WERI-Rb-1 (cell line): ENCODE data around the gene CLEC2L.
A peak's percentile ranks its signal among the peaks of the same experiment; 100 is the strongest.

ENCODE experiments used
- DNase-seq: peaks from one replicate; pipeline ENCODE4 v3.0.0-alpha.2; 2020
- H3K27ac ChIP-seq: fragments of 250-450 bp; sonication (Bioruptor Pico); 2 replicates; pipeline ENCODE4 v1.5.1; 2020; ENCODE audit warnings: mild to moderate bottlenecking, moderate library complexity
- H3K27me3 ChIP-seq: fragments of 250-450 bp; sonication (Bioruptor Pico); 2 replicates; pipeline ENCODE4 v1.5.1; 2021; ENCODE audit warnings: mild to moderate bottlenecking, low read depth, moderate library complexity; ENCODE audit not compliant: insufficient read depth, severe bottlenecking
- H3K36me3 ChIP-seq: fragments of 250-450 bp; sonication (Bioruptor Pico); 2 replicates; pipeline ENCODE4 v1.5.1; 2020; ENCODE audit warnings: mild to moderate bottlenecking, moderate library complexity
- H3K4me3 ChIP-seq: 2 replicates; pipeline ENCODE4 v1.5.1; 2011; ENCODE audit warnings: low read depth, mild to moderate bottlenecking, control low read depth, low read length
- H3K9me3 ChIP-seq: fragments of 250-450 bp; sonication (Bioruptor Pico); 2 replicates; pipeline ENCODE4 v1.5.1; 2021; ENCODE audit warnings: mild to moderate bottlenecking, moderate library complexity; ENCODE audit not compliant: severe bottlenecking
- CTCF ChIP-seq: IDR thresholded peaks from 2 replicates; pipeline ENCODE4 v1.5.1; 2011; ENCODE audit warnings: low read depth, mild to moderate bottlenecking, control low read depth, inconsistent platforms, low read length

The CLEC2L gene

DNA sequence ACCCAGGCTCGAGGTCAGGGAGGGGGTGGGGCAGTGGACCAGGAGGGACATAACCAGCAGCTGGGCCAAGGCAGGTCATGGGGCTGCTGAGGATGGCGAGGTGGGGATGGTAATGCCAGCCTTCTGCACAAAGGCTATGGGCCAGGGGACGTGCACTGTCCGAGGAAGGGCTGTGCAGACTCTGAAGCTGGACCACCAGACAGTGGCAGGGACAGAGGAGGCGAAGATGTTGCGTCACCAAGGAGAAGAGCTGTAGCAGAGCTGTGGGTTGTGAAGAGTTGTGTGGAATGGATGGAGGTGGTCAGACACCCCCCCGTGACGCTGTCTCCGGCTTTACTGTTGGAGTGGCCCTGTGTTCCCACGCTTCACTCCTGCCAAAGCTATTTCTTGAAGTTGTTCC, 1.8 kb downstream of the CLEC2L start:
- TF ChIP-seq CTCF, result no peak
- H3K27ac ChIP-seq, result no peak overlapping the region
- H3K4me3 ChIP-seq, result no peak overlapping the region
- H3K9me3 ChIP-seq, result no peaks in the 10 kb centered on the region
- H3K36me3 ChIP-seq, result no peaks in the 10 kb centered on the region
- DNase-seq, result no peak
- no peaks in the 10 kb centered on the region for H3K27me3 ChIP-seq

GRCh38 chr7:139525750-139526149, 2.3 kb downstream of the CLEC2L start:
- DNase-seq, result no peak
- Histone ChIP-seq H3K4me3 (no peak overlapping the region), H3K27me3 (no peaks in the 10 kb centered on the region)

GRCh38 chr7:139526578-139527544, 3.4 kb downstream of the CLEC2L start:
- H3K9me3 ChIP-seq, result no peaks in the 10 kb centered on the region
- DNase-seq, result peak; percentile 55
- H3K27ac ChIP-seq, result no peak overlapping the region; the same call in 1 of the 2 replicates
- H3K36me3 ChIP-seq, result no peaks in the 10 kb centered on the region
- no peak overlapping the region for H3K4me3 ChIP-seq
- no peaks in the 10 kb centered on the region for H3K27me3 ChIP-seq
- TF ChIP-seq CTCF, result no peak

More at GRCh38 chr7:139525750-139526149, 2.3 kb downstream of the CLEC2L start:
- H3K36me3 ChIP-seq, result no peaks in the 10 kb centered on the region
- H3K9me3 ChIP-seq, result no peaks in the 10 kb centered on the region
- no peak overlapping the region for H3K27ac ChIP-seq
- no peak for TF ChIP-seq CTCF

- DNase-seq, result no peak
Measured at GRCh38 chr7:139531094-139531493, 7.6 kb downstream of the CLEC2L start.

GRCh38 chr7:139532636-139533155, 9.2 kb downstream of the CLEC2L start:
- Histone ChIP-seq H3K27me3 (no peaks in the 10 kb centered on the region), H3K27ac (no peak overlapping the region), H3K9me3 (peaks cover under 1% of the 10 kb centered on the region), H3K36me3 (no peaks in the 10 kb centered on the region), H3K4me3 (no peak overlapping the region)
- DNase-seq, result no peak
- TF ChIP-seq CTCF, result no peak

More at GRCh38 chr7:139531094-139531493, 7.6 kb downstream of the CLEC2L start:
- H3K27me3 ChIP-seq, result no peaks in the 10 kb centered on the region
- no peaks in the 10 kb centered on the region for H3K9me3 ChIP-seq
- TF ChIP-seq CTCF, result no peak
- no peak overlapping the region for H3K4me3 ChIP-seq
- H3K27ac ChIP-seq, result no peak overlapping the region
- no peaks in the 10 kb centered on the region for H3K36me3 ChIP-seq
